H9 (cell line): ENCODE results near the gene PHF21A. TPM values are rescaled to one million over a fixed set of nuclear protein-coding genes. Genes with fewer than 3 reads are reported as not detected.
A peak's percentile ranks its signal among the peaks of the same experiment; 100 is the strongest.

Experiments
- DNase-seq: peaks from one replicate; pipeline ENCODE4 v3.0.0-alpha.2; 2017
- H2AFZ ChIP-seq: one replicate; pipeline ENCODE4 v1.6.1; 2013; ENCODE audit warnings: mild to moderate bottlenecking, low read length, control low read depth, moderate library complexity
- H2AK5ac ChIP-seq: 2 replicates; pipeline ENCODE4 v1.6.1; 2013; ENCODE audit warnings: low read length, control low read depth, mixed read lengths; ENCODE audit not compliant: insufficient read length
- H2BK120ac ChIP-seq: one replicate; pipeline ENCODE4 v1.6.1; 2013; ENCODE audit warnings: low read depth, mild to moderate bottlenecking, low read length, control low read depth, inconsistent platforms; ENCODE audit not compliant: poor library complexity, severe bottlenecking
- H2BK12ac ChIP-seq: 2 replicates; pipeline ENCODE4 v1.6.1; 2013; ENCODE audit warnings: low read length, control low read depth, mixed read lengths, low read depth; ENCODE audit not compliant: insufficient read length
- H2BK15ac ChIP-seq: 2 replicates; pipeline ENCODE4 v1.6.1; 2013; ENCODE audit warnings: low read depth, low read length, control low read depth
- H2BK20ac ChIP-seq: one replicate; pipeline ENCODE4 v1.6.1; 2013; ENCODE audit warnings: low read depth, mild to moderate bottlenecking, low read length, control low read depth, inconsistent platforms; ENCODE audit not compliant: poor library complexity, severe bottlenecking
- H2BK5ac ChIP-seq: 2 replicates; pipeline ENCODE4 v1.6.1; 2013; ENCODE audit warnings: low read length, control low read depth, mixed read lengths; ENCODE audit not compliant: insufficient read length
- H3K14ac ChIP-seq: 2 replicates; pipeline ENCODE4 v1.6.1; 2013; ENCODE audit warnings: low read length, control low read depth; ENCODE audit not compliant: insufficient read depth
- H3K18ac ChIP-seq: 2 replicates; pipeline ENCODE4 v1.6.1; 2013; ENCODE audit warnings: low read depth, mild to moderate bottlenecking, mixed read lengths, low read length, control low read depth; ENCODE audit not compliant: insufficient read length
- H3K23ac ChIP-seq: 2 replicates; pipeline ENCODE4 v1.6.1; 2013; ENCODE audit warnings: low read length, control low read depth, mixed read lengths, low read depth; ENCODE audit not compliant: insufficient read length
- H3K23me2 ChIP-seq: 2 replicates; pipeline ENCODE4 v1.6.1; 2013; ENCODE audit warnings: low read depth, mild to moderate bottlenecking, mixed read lengths, low read length, control low read depth; ENCODE audit not compliant: insufficient read length, poor library complexity, severe bottlenecking
- H3K27ac ChIP-seq: 2 replicates; pipeline ENCODE4 v1.5.1; 2013; ENCODE audit warnings: low read length, control low read depth, mixed read lengths, low read depth; ENCODE audit not compliant: insufficient read length
- H3K27me3 ChIP-seq: 2 replicates; pipeline ENCODE4 v1.6.1; 2013; ENCODE audit warnings: low read length, control low read depth, inconsistent platforms; ENCODE audit not compliant: insufficient read depth
- H3K4ac ChIP-seq: 2 replicates; pipeline ENCODE4 v1.6.1; 2013; ENCODE audit warnings: low read depth, mild to moderate bottlenecking, control low read depth, inconsistent platforms, low read length, moderate library complexity
- H3K4me1 ChIP-seq: 2 replicates; pipeline ENCODE4 v1.6.1; 2013; ENCODE audit warnings: low read length, control low read depth, inconsistent platforms; ENCODE audit not compliant: insufficient read depth
- H3K4me2 ChIP-seq: 2 replicates; pipeline ENCODE4 v1.6.1; 2013; ENCODE audit warnings: low read length, control low read depth, mixed read lengths; ENCODE audit not compliant: insufficient read length, insufficient read depth
- H3K56ac ChIP-seq: 2 replicates; pipeline ENCODE4 v1.6.1; 2013; ENCODE audit warnings: low read depth, mild to moderate bottlenecking, mixed read lengths, low read length, control low read depth; ENCODE audit not compliant: insufficient read length
- H3K79me1 ChIP-seq: 2 replicates; pipeline ENCODE4 v1.6.1; 2013; ENCODE audit warnings: low read depth, mild to moderate bottlenecking, moderate library complexity, low read length, control low read depth, inconsistent platforms; ENCODE audit not compliant: insufficient read depth, poor library complexity, severe bottlenecking
- H3K79me2 ChIP-seq: 2 replicates; pipeline ENCODE4 v1.6.1; 2013; ENCODE audit warnings: low read length, control low read depth, inconsistent platforms; ENCODE audit not compliant: insufficient read depth
- H3K9ac ChIP-seq: 2 replicates; pipeline ENCODE4 v1.6.1; 2013; ENCODE audit warnings: low read length, control low read depth, mixed read lengths; ENCODE audit not compliant: insufficient read length; ENCODE audit errors: extremely low read depth
- H3K9me3 ChIP-seq: one replicate; pipeline ENCODE4 v1.6.1; 2013; ENCODE audit warnings: low read depth, low read length, inconsistent platforms; ENCODE audit not compliant: control insufficient read depth
- H3T11ph ChIP-seq: one replicate; pipeline ENCODE4 v1.6.1; 2013; ENCODE audit warnings: mild to moderate bottlenecking, low read length, control low read depth, inconsistent platforms
- H4K20me1 ChIP-seq: one replicate; pipeline ENCODE4 v1.6.1; 2013; ENCODE audit not compliant: control insufficient read depth, insufficient read length, insufficient read depth
- H4K5ac ChIP-seq: 2 replicates; pipeline ENCODE4 v1.6.1; 2013; ENCODE audit warnings: low read depth, mild to moderate bottlenecking, mixed read lengths, low read length, control low read depth; ENCODE audit not compliant: insufficient read length
- H4K8ac ChIP-seq: replicated peaks from 2 replicates; pipeline ENCODE4 v1.6.1; 2013; ENCODE audit warnings: low read length, control low read depth, mixed read lengths, low read depth; ENCODE audit not compliant: insufficient read length
- H4K91ac ChIP-seq: 2 replicates; pipeline ENCODE4 v1.6.1; 2013; ENCODE audit warnings: low read depth, mild to moderate bottlenecking, moderate library complexity, mixed read lengths, low read length, control low read depth; ENCODE audit not compliant: insufficient read length
- H3K27ac Mint-ChIP-seq, 3 experiments: 2 replicates in 2 of 3; 3 replicates in 1 of 3; pipeline ENCODE4 v1.8.0; 2020 to 2021; ENCODE audit warnings: mixed read lengths in 3 of 3, mild to moderate bottlenecking in 1 of 3, moderate library complexity in 1 of 3
- H3K27me3 Mint-ChIP-seq: 2 replicates; pipeline ENCODE4 v1.8.0; 2021; ENCODE audit warnings: low read depth, mild to moderate bottlenecking, moderate library complexity, mixed read lengths
- H3K36me3 Mint-ChIP-seq, 3 experiments: 2 replicates in 2 of 3; 3 replicates in 1 of 3; pipeline ENCODE4 v1.8.0; 2020 to 2021; ENCODE audit warnings: low read depth in 3 of 3, mixed read lengths in 3 of 3; ENCODE audit not compliant: insufficient read depth in 1 of 3
- H3K4me1 Mint-ChIP-seq, 2 experiments: 2 replicates each; pipeline ENCODE4 v1.8.0; 2020; ENCODE audit warnings: mixed read lengths in 2 of 2
- H3K4me3 Mint-ChIP-seq, 2 experiments: 2 replicates in 1 of 2; 3 replicates in 1 of 2; pipeline ENCODE4 v1.8.0; 2020 to 2021; ENCODE audit warnings: mild to moderate bottlenecking in 2 of 2, mixed read lengths in 2 of 2, moderate library complexity in 1 of 2
- H3K9me3 Mint-ChIP-seq, 2 experiments: 2 replicates in 1 of 2; 3 replicates in 1 of 2; pipeline ENCODE4 v1.8.0; 2020; ENCODE audit warnings: mild to moderate bottlenecking in 2 of 2, mixed read lengths in 2 of 2, moderate library complexity in 1 of 2
- CTCF ChIP-seq: fragments of 200-600 bp; sonication (generic); conservative IDR thresholded peaks from 3 replicates; pipeline ENCODE4 v1.8.0; 2021; ENCODE audit warnings: antibody characterized with exemption, mild to moderate bottlenecking
- WGBS: extraction: QIAGEN DNeasy Blood & Tissue Kit; methylation state at CpG from one replicate; pipeline ENCODE4 v1.1.7; 2013; ENCODE audit warnings: missing lambda C conversion rate, low lambda C conversion rate, mixed read lengths; ENCODE audit not compliant: insufficient read length; ENCODE audit errors: extremely low coverage; 5-methylcytosine and 5-hydroxymethylcytosine counted together
- total RNA-seq: library from RNA; stranded (reverse); gene quantifications from 2 replicates; pipeline ENCODE4 v1.2.1, GENCODE V29; 2021

PHF21A gene
- total RNA-seq, 1 experiment from 2014 or later, result 33.8 TPM

GRCh38 chr11:45899086-45899447 is 222.2 kb downstream of the PHF21A start:
- H3K27ac ChIP-seq, result no peak overlapping the region
- no peak for TF ChIP-seq CTCF

More at GRCh38 chr11:45899086-45899447, 222.2 kb downstream of the PHF21A start:
- Mint-ChIP-seq H3K4me1 (peaks cover 15 to 32% of the 10 kb centered on the region in 2 experiments), H3K4me3 (peak overlapping the region; percentile 64 to 78), H3K27ac (peak overlapping the region in 2 of 3 experiments; percentile 63 to 88; a peak in 2 of 7 replicates), H3K27me3 (peaks cover 6% of the 10 kb centered on the region), H3K36me3 (peaks cover 0 to 27% (median 17%) of the 10 kb centered on the region in 3 experiments; a peak in 6 of 7 replicates), H3K9me3 (no peaks in the 10 kb centered on the region)
- Histone ChIP-seq H2BK15ac (no peak overlapping the region), H3K27me3 (no peaks in the 10 kb centered on the region; the same call in 1 of the 2 replicates), H3K4me2 (peak overlapping the region; percentile 41), H2BK12ac (no peak overlapping the region), H3K4ac (no peak overlapping the region), H3K56ac (no peak overlapping the region), H3K79me2 (no peaks in the 10 kb centered on the region), H3K4me1 (no peaks in the 10 kb centered on the region), H3K23ac (no peak overlapping the region), H3K9ac (no peak overlapping the region), H4K20me1 (no peaks in the 10 kb centered on the region), H3T11ph (no peak overlapping the region), H3K14ac (peak overlapping the region; percentile 21; the same call in 1 of the 2 replicates), H4K8ac (no peak overlapping the region), H3K9me3 (no peaks in the 10 kb centered on the region), H4K5ac (no peak overlapping the region), H2BK120ac (no peak overlapping the region), H3K79me1 (no peaks in the 10 kb centered on the region), H3K18ac (peak overlapping the region; percentile 58), H2BK5ac (no peak overlapping the region), H2AFZ (no peak overlapping the region), H2BK20ac (no peak overlapping the region), H4K91ac (no peak overlapping the region), H2AK5ac (no peak overlapping the region), H3K23me2 (peaks cover 10% of the 10 kb centered on the region)
- DNase-seq, result no peak
- no CpG with 5 or more reads among the region's 3 CpGs for WGBS
